ENCODE results near the gene C1orf105. TPM values are rescaled to one million over a fixed set of nuclear protein-coding genes. Genes with fewer than 3 reads are reported as not detected.
A peak's percentile ranks its signal among the peaks of the same experiment; 100 is the strongest.

The C1orf105 gene
- total RNA-seq, 1 donor from 2014 or later, result not detected

DNA sequence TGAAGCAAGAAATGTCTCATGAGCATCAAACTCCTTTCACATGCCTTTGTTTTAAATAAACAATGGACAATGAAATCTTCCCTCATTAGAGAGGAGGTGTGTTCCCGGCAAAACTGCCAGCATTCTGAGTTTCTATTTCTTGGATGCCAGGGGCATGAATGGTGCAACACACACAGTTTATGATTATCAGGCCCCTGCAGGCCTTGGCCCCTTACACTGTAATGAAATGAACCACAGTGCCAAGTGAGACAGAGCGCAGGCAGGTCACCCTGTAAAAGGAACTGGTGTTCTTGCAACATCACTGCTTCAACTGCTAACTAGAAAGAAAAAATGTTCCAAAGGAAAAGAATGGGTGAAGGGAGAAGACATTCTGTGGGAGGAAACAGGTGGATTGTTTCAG lies 27.2 kb downstream of the C1orf105 start:
- Mint-ChIP-seq H3K36me3 (no peaks in the 10 kb centered on the region), H3K4me3 (no peak overlapping the region), H3K27ac (no peak overlapping the region), H3K4me1 (peaks cover 60% of the 10 kb centered on the region), H3K9me3 (no peaks in the 10 kb centered on the region), H3K27me3 (ENCODE audit: low read depth) (no peaks in the 10 kb centered on the region)
- no peak for DNase-seq (ENCODE audit: low spot score in 2 of 2, unreplicated experiment in 2 of 2)
- TF ChIP-seq, protein P1, sequence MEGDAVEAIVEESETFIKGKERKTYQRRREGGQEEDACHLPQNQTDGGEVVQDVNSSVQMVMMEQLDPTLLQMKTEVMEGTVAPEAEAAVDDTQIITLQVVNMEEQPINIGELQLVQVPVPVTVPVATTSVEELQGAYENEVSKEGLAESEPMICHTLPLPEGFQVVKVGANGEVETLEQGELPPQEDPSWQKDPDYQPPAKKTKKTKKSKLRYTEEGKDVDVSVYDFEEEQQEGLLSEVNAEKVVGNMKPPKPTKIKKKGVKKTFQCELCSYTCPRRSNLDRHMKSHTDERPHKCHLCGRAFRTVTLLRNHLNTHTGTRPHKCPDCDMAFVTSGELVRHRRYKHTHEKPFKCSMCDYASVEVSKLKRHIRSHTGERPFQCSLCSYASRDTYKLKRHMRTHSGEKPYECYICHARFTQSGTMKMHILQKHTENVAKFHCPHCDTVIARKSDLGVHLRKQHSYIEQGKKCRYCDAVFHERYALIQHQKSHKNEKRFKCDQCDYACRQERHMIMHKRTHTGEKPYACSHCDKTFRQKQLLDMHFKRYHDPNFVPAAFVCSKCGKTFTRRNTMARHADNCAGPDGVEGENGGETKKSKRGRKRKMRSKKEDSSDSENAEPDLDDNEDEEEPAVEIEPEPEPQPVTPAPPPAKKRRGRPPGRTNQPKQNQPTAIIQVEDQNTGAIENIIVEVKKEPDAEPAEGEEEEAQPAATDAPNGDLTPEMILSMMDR (IDR thresholded peaks at IDR 0.05; ENCODE audit: unreplicated experiment), result no peak

DNA sequence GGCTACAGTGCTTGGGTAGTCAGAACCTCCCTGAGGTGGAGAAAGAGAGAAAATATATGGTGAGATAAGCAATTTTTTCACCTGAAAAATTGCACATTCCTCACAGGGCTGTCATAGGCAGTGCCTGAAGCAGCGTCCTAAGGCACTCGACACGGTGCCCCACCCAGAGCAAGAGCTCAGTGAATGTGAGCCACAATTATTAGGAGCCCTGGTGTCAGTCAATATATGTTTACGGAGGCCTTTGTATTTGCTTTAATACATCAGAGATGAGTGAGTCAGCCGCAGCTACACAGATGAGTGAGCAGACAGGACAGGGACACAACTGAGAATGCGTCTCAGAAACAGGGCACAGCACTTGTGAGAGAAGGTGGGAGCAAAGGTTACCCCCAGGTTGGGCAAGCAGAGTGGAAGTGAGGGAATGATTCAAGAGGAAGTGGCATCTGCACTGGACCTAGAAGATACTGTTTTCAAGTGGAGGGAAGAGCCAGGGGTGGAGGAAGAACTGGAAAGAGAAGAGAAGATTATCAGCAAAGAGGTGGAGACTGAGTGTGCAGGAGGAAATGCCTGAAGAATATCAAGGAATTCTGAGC lies 28.6 kb downstream of the C1orf105 start:
- Mint-ChIP-seq H3K36me3 (no peaks in the 10 kb centered on the region), H3K4me3 (no peak overlapping the region), H3K9me3 (no peaks in the 10 kb centered on the region), H3K4me1 (peaks cover 67% of the 10 kb centered on the region), H3K27me3 (ENCODE audit: low read depth) (no peaks in the 10 kb centered on the region), H3K27ac (peak overlapping the region; percentile 89)
- TF ChIP-seq, protein P1 (IDR thresholded peaks at IDR 0.05; ENCODE audit: unreplicated experiment), result no peak
- no peak for DNase-seq (ENCODE audit: low spot score in 2 of 2, unreplicated experiment in 2 of 2)

GRCh38 chr1:172449585-172450523 lies 29.4 kb downstream of the C1orf105 start:
- Mint-ChIP-seq H3K36me3 (no peaks in the 10 kb centered on the region), H3K4me3 (no peak overlapping the region), H3K4me1 (peaks cover 65% of the 10 kb centered on the region), H3K27me3 (ENCODE audit: low read depth) (no peaks in the 10 kb centered on the region), H3K9me3 (no peaks in the 10 kb centered on the region), H3K27ac (peak overlapping the region; percentile 89)
- TF ChIP-seq, protein P1 (IDR thresholded peaks at IDR 0.05; ENCODE audit: unreplicated experiment), result peak; percentile 74
- DNase-seq (ENCODE audit: low spot score in 2 of 2, unreplicated experiment in 2 of 2), result peak in 1 of 2 experiments; percentile 48

- DNase-seq (ENCODE audit: low spot score in 2 of 2, unreplicated experiment in 2 of 2), result no peak
- no peaks in the 10 kb centered on the region for H3K36me3 Mint-ChIP-seq
- TF ChIP-seq, protein P1 (IDR thresholded peaks at IDR 0.05; ENCODE audit: unreplicated experiment), result no peak
- peak overlapping the region; percentile 89 for H3K27ac Mint-ChIP-seq
- H3K9me3 Mint-ChIP-seq, result no peaks in the 10 kb centered on the region
- H3K4me1 Mint-ChIP-seq, result peaks cover 62% of the 10 kb centered on the region
- no peaks in the 10 kb centered on the region for H3K27me3 Mint-ChIP-seq (ENCODE audit: low read depth)
- peak overlapping the region; percentile 6 for H3K4me3 Mint-ChIP-seq
Measured at GRCh38 chr1:172450524-172450885, 30.0 kb downstream of the C1orf105 start.

DNA sequence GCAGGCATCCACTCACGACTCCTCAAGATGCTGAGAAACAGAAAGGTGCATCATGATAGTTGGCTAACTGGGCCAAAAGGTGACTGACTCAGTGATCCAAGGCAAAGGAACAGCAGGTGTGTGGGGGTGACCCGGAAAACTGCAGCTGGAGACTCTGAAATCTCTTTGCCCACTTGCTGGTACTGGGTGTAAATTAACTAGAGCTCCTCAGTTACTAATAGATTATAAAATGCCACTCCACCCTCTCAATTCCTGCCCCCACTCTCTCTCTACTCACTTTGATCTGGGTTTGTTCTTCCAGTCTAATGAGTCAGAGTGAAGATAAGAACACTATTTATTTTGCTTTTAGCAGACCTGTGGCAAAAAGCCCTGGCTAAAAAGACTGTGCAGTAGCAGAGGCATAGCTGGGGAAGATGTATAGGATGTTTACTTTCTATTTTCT lies 30.5 kb downstream of the C1orf105 start:
- TF ChIP-seq, protein P1 (IDR thresholded peaks at IDR 0.05; ENCODE audit: unreplicated experiment), result no peak
- Mint-ChIP-seq H3K4me1 (peaks cover 61% of the 10 kb centered on the region), H3K27me3 (ENCODE audit: low read depth) (no peaks in the 10 kb centered on the region), H3K27ac (peak overlapping the region; percentile 89), H3K9me3 (no peaks in the 10 kb centered on the region), H3K4me3 (no peak overlapping the region), H3K36me3 (no peaks in the 10 kb centered on the region)
- DNase-seq (ENCODE audit: low spot score in 2 of 2, unreplicated experiment in 2 of 2), result no peak

All from mesothelial cell of epicardium (in vitro differentiated cells).